PC-3 (cell line): ENCODE results near the gene SPHK1. TPM values are rescaled to one million over a fixed set of nuclear protein-coding genes. Genes with fewer than 3 reads are reported as not detected.

Source experiments
- ATAC-seq: fragments of 200-7000 bp; cut with Tn5 transposase; 2 replicates; pipeline ENCODE4 v1.9.1; 2020; ENCODE audit warnings: mild to moderate bottlenecking, moderate library complexity
- BruUV-seq: library from RNA; stranded (reverse); fragments of 400-500 nt; replicated peaks from 2 replicates; lab custom pipeline; 2021; lab: Mats Ljungman, UMichigan
- CTCF ChIA-PET: fragments of 300-600 bp; sonication (Branson Sonifier 250); formaldehyde crosslinking; loops from one replicate; lab custom pipeline; 2022; ENCODE audit warnings: antibody characterized with exemption; lab: Charles Lee
- POLR2A ChIA-PET: fragments of 300-600 bp; sonication (Branson Sonifier 250); formaldehyde crosslinking; loops from one replicate; lab custom pipeline; 2022; ENCODE audit warnings: antibody characterized with exemption; ENCODE audit not compliant: unreplicated experiment; lab: Charles Lee
- DNase-seq: peaks from one replicate; pipeline ENCODE4 v3.0.0-alpha.2; 2015
- H2AFZ ChIP-seq: fragments of 300-600 bp; sonication (generic); 2 replicates; pipeline ENCODE4 v1.6.0; 2016; ENCODE audit warnings: antibody characterized with exemption, low read length
- H3F3A ChIP-seq: fragments of 300-600 bp; sonication (generic); one replicate; pipeline ENCODE4 v1.6.0; 2017; ENCODE audit warnings: antibody characterized with exemption, low read length, control low read depth, mild to moderate bottlenecking; ENCODE audit not compliant: unreplicated experiment
- H3K27ac ChIP-seq: fragments of 300-600 bp; sonication (generic); 2 replicates; pipeline ENCODE4 v1.5.1; 2016; ENCODE audit warnings: mild to moderate bottlenecking, low read length
- H3K27me3 ChIP-seq: fragments of 300-600 bp; sonication (generic); 2 replicates; pipeline ENCODE4 v1.6.1; 2016; ENCODE audit warnings: low read length, mixed read lengths
- H3K36me3 ChIP-seq: fragments of 300-600 bp; sonication (generic); 2 replicates; pipeline ENCODE4 v1.6.1; 2016; ENCODE audit warnings: low read depth, mixed run types, low read length, mixed read lengths
- H3K4me1 ChIP-seq: fragments of 300-600 bp; sonication (generic); 2 replicates; pipeline ENCODE4 v1.5.1; 2016; ENCODE audit warnings: low read length; ENCODE audit not compliant: insufficient read depth
- H3K4me2 ChIP-seq: fragments of 300-600 bp; sonication (generic); 2 replicates; pipeline ENCODE4 v1.6.0; 2016; ENCODE audit warnings: low read length
- H3K4me3 ChIP-seq: fragments of 300-600 bp; sonication (generic); 2 replicates; pipeline ENCODE4 v1.5.1; 2016; ENCODE audit warnings: mild to moderate bottlenecking, low read length, mixed read lengths
- H3K79me2 ChIP-seq: fragments of 300-600 bp; sonication (generic); 2 replicates; pipeline ENCODE4 v1.6.1; 2017; ENCODE audit warnings: low read length, mixed read lengths
- H3K9ac ChIP-seq: fragments of 300-600 bp; sonication (generic); 2 replicates; pipeline ENCODE4 v1.6.0; 2016; ENCODE audit warnings: mild to moderate bottlenecking, low read length
- H3K9me2 ChIP-seq: fragments of 300-600 bp; sonication (generic); replicated peaks from 2 replicates; pipeline ENCODE4 v1.6.1; 2016; ENCODE audit warnings: mixed run types, low read length, mixed read lengths
- H3K9me3 ChIP-seq: fragments of 300-600 bp; sonication (generic); 2 replicates; pipeline ENCODE4 v1.6.1; 2016; ENCODE audit warnings: low read length, mixed read lengths
- H4K20me1 ChIP-seq: fragments of 300-600 bp; sonication (generic); 2 replicates; pipeline ENCODE4 v1.6.1; 2016; ENCODE audit warnings: low read length, mixed read lengths
- EZH2 ChIP-seq: fragments of 300-600 bp; sonication (generic); IDR thresholded peaks from one replicate; pipeline ENCODE4 v1.6.1; 2017; ENCODE audit warnings: antibody characterized with exemption, mild to moderate bottlenecking, low read length; ENCODE audit not compliant: unreplicated experiment
- EZH2phosphoT487 ChIP-seq: fragments of 300-600 bp; sonication (generic); IDR thresholded peaks from 2 replicates; pipeline ENCODE4 v1.6.1; 2018; ENCODE audit warnings: mild to moderate bottlenecking, antibody characterized with exemption, low read length, borderline replicate concordance
- intact Hi-C: fragments of 100-400 bp; cut with micrococcal nuclease; formaldehyde crosslinking; loops from 2 replicates; pipeline ENCODE4 v1.9.0; 2023
- total RNA-seq: library from RNA; depleted of rRNA; stranded (reverse); fragments of >200 nt; gene quantifications from 2 replicates; pipeline ENCODE4 v1.2.3, GENCODE V29; 2014
- TF ChIP-seq, protein P1 (sequence below): fragments of 300-600 bp; sonication (generic); conservative IDR thresholded peaks from 2 replicates; pipeline ENCODE4 v1.5.1; 2017; ENCODE audit warnings: antibody characterized with exemption, low read depth, mild to moderate bottlenecking, low read length

SPHK1 gene
- total RNA-seq, 1 experiment from 2014 or later, result 54.2 TPM

DNA sequence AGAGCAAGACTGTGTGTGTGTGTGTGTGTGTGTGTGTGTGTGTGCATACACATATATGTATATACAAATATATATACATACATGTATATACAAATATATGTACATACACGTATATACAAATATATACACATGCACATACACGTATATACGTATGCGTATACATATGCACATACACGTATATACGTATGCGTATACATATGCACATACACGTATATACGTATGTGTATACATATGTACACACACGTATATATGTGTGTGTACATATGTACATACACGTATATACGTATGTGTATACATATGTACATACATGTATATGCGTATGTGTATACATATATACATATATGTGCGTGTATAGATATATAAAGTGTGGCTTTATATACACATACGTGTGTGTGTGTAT, 31.4 kb downstream of the SPHK1 start:
- CTCF ChIA-PET, result interaction anchor here (1.1 kb wide), 1 partner anchor 43 kb away, joined by 3 read pairs; no protein-coding TSS in a partner anchor
- H3F3A ChIP-seq, result no peaks in the 10 kb centered on the region
- no TSS peak for BruUV-seq
- H3K9ac ChIP-seq, result no peak overlapping the region
- intact Hi-C loops, result no loop called here
- no peaks in the 10 kb centered on the region for H3K27me3 ChIP-seq
- H3K36me3 ChIP-seq, result peaks cover 11% of the 10 kb centered on the region; the same call in 1 of the 2 replicates
- H4K20me1 ChIP-seq, result peaks cover 28% of the 10 kb centered on the region; the same call in 1 of the 2 replicates
- no peak overlapping the region for H3K4me3 ChIP-seq
- no peaks in the 10 kb centered on the region for H3K9me3 ChIP-seq
- H3K4me1 ChIP-seq, result no peaks in the 10 kb centered on the region
- no peak overlapping the region for H3K27ac ChIP-seq
- DNase-seq (no peak), ATAC-seq (no peak)
- H2AFZ ChIP-seq, result no peak overlapping the region
- no peak overlapping the region for H3K4me2 ChIP-seq
- no peaks in the 10 kb centered on the region for H3K9me2 ChIP-seq
- TF ChIP-seq EZH2 (no peak), EZH2phosphoT487 (no peak)
- POLR2A ChIA-PET, result no interaction called here
- peaks cover 88% of the 10 kb centered on the region for H3K79me2 ChIP-seq

DNA sequence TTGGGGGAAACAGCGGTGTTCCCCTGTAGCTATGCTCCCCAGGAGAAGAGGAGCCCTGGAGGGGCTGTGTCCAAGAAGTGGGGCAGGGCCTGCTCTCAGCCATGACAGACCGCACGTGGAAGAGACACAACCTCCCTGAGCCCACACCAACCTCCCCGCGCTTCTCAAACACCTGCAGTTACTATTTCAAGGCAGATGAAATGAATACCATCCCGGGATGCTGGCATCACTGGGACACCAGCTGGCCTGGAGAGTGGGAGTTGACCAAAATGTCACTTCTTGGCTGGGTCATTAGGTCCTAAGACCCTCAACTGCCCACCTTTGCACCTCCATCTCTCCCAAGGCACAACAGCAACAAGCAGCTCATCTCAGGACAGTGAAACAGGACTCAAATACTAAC, 32.0 kb downstream of the SPHK1 start:
- peaks cover 11% of the 10 kb centered on the region; the same call in 1 of the 2 replicates for H3K36me3 ChIP-seq
- ChIA-PET POLR2A (no interaction called here), CTCF (interaction anchor here (0.6 kb wide), 1 partner anchor 273 kb away, joined by 4 read pairs; no protein-coding TSS in a partner anchor)
- no peak for TF ChIP-seq EZH2phosphoT487
- H3F3A ChIP-seq, result no peaks in the 10 kb centered on the region
- no peaks in the 10 kb centered on the region for H3K4me1 ChIP-seq
- peaks cover 89% of the 10 kb centered on the region for H3K79me2 ChIP-seq
- H3K4me3 ChIP-seq, result no peak overlapping the region
- H3K9me2 ChIP-seq, result no peaks in the 10 kb centered on the region
- no peak overlapping the region for H2AFZ ChIP-seq
- no peak overlapping the region for H3K27ac ChIP-seq
- intact Hi-C loops, result no loop called here
- no peak for DNase-seq
- BruUV-seq, result no TSS peak
- H3K27me3 ChIP-seq, result no peaks in the 10 kb centered on the region
- no peak overlapping the region for H3K4me2 ChIP-seq
- peaks cover 28% of the 10 kb centered on the region; the same call in 1 of the 2 replicates for H4K20me1 ChIP-seq
- H3K9me3 ChIP-seq, result no peaks in the 10 kb centered on the region
- no peak overlapping the region for H3K9ac ChIP-seq
- no peak for ATAC-seq

DNA sequence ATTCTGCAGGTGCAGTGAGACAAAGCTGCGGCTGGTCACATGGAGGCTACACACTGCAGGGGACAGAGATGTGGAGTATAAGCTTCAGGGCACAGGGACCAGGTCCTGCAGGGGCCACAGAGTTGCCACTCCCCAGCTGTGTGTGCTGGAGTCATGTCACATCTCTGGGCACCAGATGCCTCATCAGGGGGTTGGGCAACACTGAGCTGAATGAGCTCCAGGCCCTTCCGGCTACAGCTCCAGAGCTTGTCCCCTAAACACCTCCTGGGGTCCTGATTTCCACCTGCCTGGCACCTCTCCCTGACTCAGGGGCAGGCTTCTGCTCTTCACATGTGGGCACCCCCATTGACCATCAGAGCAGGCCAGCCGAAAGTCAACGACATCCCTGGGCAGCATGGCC, 32.5 kb downstream of the SPHK1 start:
- ChIA-PET POLR2A (no interaction called here), CTCF (interaction anchor here (0.6 kb wide), 1 partner anchor 273 kb away, joined by 4 read pairs; no protein-coding TSS in a partner anchor)
- no peak for ATAC-seq
- intact Hi-C loops, result no loop called here
- BruUV-seq, result no TSS peak
- TF ChIP-seq EZH2, result no peak
- no peak for TF ChIP-seq EZH2phosphoT487
- TF ChIP-seq, protein P1, sequence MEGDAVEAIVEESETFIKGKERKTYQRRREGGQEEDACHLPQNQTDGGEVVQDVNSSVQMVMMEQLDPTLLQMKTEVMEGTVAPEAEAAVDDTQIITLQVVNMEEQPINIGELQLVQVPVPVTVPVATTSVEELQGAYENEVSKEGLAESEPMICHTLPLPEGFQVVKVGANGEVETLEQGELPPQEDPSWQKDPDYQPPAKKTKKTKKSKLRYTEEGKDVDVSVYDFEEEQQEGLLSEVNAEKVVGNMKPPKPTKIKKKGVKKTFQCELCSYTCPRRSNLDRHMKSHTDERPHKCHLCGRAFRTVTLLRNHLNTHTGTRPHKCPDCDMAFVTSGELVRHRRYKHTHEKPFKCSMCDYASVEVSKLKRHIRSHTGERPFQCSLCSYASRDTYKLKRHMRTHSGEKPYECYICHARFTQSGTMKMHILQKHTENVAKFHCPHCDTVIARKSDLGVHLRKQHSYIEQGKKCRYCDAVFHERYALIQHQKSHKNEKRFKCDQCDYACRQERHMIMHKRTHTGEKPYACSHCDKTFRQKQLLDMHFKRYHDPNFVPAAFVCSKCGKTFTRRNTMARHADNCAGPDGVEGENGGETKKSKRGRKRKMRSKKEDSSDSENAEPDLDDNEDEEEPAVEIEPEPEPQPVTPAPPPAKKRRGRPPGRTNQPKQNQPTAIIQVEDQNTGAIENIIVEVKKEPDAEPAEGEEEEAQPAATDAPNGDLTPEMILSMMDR, result no peak
- Histone ChIP-seq H4K20me1 (peaks cover 28% of the 10 kb centered on the region; the same call in 1 of the 2 replicates), H3K9me2 (no peaks in the 10 kb centered on the region), H3K4me3 (no peak overlapping the region), H3K9me3 (no peaks in the 10 kb centered on the region), H3F3A (no peaks in the 10 kb centered on the region), H3K27me3 (no peaks in the 10 kb centered on the region), H2AFZ (no peak overlapping the region), H3K27ac (no peak overlapping the region), H3K4me2 (no peak overlapping the region), H3K79me2 (peaks cover 93% of the 10 kb centered on the region), H3K4me1 (no peaks in the 10 kb centered on the region), H3K36me3 (peaks cover 11% of the 10 kb centered on the region; the same call in 1 of the 2 replicates), H3K9ac (no peak overlapping the region)
- no peak for DNase-seq
